Peyer's patch (tissue), 4 donors: ENCODE results near the gene ANKS1A.

ENCODE experiments used
- POLR2A ChIP-seq, 2 donors: fragments of 450-650 bp; IDR thresholded peaks; one replicate each; pipeline ENCODE4 v1.5.1; 2017; ENCODE audit warnings: antibody characterized with exemption in 2 of 2, mild to moderate bottlenecking in 2 of 2, moderate library complexity in 2 of 2
- TF ChIP-seq, protein P1 (sequence below), 6 experiments: fragments of 450-650 bp in 4 of 6; fragments of 200-600 bp in 2 of 6; sonication (generic) in 1 of 6; IDR thresholded peaks; one replicate each; pipeline ENCODE4 v1.5.1; 2017 to 2019; ENCODE audit warnings: antibody characterized with exemption in 6 of 6, mild to moderate bottlenecking in 3 of 6, moderate library complexity in 1 of 6

DNA sequence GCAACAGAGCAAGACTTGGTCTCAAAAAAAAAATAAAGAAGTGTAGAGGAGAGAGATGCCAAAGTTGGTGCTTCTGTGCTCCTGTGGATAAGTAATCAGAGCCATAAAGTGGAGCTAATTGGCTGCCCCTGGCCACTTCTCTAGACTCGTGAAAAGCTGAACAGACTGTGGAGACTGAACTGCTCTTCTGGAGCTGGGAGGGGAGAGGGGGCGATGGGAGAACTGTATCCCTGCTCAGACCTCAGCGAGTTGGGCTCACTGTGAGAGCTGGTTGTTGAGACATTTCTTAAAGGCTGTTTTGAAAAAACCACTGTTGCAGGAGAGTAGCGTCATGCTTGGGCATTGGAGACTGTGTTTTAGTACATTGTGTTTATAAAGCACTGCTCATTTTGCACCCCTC, 126.4 kb downstream of the ANKS1A start:
- TF ChIP-seq, protein P1, sequence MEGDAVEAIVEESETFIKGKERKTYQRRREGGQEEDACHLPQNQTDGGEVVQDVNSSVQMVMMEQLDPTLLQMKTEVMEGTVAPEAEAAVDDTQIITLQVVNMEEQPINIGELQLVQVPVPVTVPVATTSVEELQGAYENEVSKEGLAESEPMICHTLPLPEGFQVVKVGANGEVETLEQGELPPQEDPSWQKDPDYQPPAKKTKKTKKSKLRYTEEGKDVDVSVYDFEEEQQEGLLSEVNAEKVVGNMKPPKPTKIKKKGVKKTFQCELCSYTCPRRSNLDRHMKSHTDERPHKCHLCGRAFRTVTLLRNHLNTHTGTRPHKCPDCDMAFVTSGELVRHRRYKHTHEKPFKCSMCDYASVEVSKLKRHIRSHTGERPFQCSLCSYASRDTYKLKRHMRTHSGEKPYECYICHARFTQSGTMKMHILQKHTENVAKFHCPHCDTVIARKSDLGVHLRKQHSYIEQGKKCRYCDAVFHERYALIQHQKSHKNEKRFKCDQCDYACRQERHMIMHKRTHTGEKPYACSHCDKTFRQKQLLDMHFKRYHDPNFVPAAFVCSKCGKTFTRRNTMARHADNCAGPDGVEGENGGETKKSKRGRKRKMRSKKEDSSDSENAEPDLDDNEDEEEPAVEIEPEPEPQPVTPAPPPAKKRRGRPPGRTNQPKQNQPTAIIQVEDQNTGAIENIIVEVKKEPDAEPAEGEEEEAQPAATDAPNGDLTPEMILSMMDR (IDR thresholded peaks at IDR 0.05), result no peak
- TF ChIP-seq POLR2A (IDR thresholded peaks at IDR 0.05), result no peak
